ENCODE results near the gene MYH14. TPM values are rescaled to one million over a fixed set of nuclear protein-coding genes. Genes with fewer than 3 reads are reported as not detected.

Gene MYH14
- total and polyA plus RNA-seq, 2 of the 13 experiments (the other 11 are each of a cell fraction or from before 2014, with no cell fraction given), result 5.5 to 5.8 TPM

DNA sequence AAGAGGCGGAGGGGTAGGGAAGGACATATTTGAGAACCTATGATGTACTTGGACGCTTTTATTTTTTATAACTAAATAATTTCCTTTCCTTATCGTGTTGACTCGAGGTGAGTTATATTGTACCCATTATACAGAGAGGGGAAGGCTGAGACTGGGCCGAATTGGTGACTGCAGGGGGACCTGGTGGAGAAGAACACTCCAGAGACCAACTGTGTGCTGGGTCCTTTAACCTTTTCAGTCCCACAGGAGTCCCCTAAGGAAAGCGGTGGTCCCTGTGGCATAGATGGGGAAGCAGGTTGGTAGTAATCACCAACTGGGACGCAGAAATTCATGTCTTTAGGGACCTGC, 633 bp downstream of the MYH14 start:
- Histone ChIP-seq H3K36me3 (replicated peaks in 1 of 2; ENCODE audit: control insufficient read depth in 1 of 2, insufficient read depth in 2 of 2, low read length in 2 of 2) (no peaks in the 10 kb centered on the region), H2AFZ (ENCODE audit: low read length) (no peak overlapping the region), H3K4me2 (ENCODE audit: low read depth, low read length) (peak overlapping the region; percentile 76), H4K20me1 (ENCODE audit: insufficient read depth, low read length) (no peaks in the 10 kb centered on the region), H3K4me3 (replicated peaks in 1 of 3; ENCODE audit: insufficient read depth in 1 of 3, low read depth in 2 of 3, low read length in 3 of 3) (peak overlapping the region; percentile 48 to 73 (median 57); a peak in 5 of 6 replicates), H3K27me3 (ENCODE audit: control insufficient read depth in 1 of 2, insufficient read depth in 2 of 2, low read length in 2 of 2) (no peaks in the 10 kb centered on the region; a peak in 2 of 5 replicates), H3K27ac (ENCODE audit: extremely low read length, insufficient read depth, low read length) (no peak overlapping the region), H3K79me2 (ENCODE audit: insufficient read depth, low read length) (no peaks in the 10 kb centered on the region), H3K9ac (ENCODE audit: insufficient read depth, low read depth, low read length) (peak overlapping the region; percentile 72; the same call in 1 of the 2 replicates), H3K4me1 (ENCODE audit: insufficient read depth, low read length) (peaks cover 35% of the 10 kb centered on the region), H3K9me3 (ENCODE audit: low read length) (no peaks in the 10 kb centered on the region)
- 63% methylated on average over 7 of the region's 7 CpGs for WGBS (ENCODE audit: low lambda C conversion rate)
- ChIA-PET POLR2A (interaction anchor here (1.5 kb wide), 1 partner anchor 30 kb away, joined by 9 read pairs; no protein-coding TSS in a partner anchor), CTCF (ENCODE audit: low intra/inter-chr PET ratio, low total read pairs) (no interaction called here)
- TF ChIP-seq, protein P1, sequence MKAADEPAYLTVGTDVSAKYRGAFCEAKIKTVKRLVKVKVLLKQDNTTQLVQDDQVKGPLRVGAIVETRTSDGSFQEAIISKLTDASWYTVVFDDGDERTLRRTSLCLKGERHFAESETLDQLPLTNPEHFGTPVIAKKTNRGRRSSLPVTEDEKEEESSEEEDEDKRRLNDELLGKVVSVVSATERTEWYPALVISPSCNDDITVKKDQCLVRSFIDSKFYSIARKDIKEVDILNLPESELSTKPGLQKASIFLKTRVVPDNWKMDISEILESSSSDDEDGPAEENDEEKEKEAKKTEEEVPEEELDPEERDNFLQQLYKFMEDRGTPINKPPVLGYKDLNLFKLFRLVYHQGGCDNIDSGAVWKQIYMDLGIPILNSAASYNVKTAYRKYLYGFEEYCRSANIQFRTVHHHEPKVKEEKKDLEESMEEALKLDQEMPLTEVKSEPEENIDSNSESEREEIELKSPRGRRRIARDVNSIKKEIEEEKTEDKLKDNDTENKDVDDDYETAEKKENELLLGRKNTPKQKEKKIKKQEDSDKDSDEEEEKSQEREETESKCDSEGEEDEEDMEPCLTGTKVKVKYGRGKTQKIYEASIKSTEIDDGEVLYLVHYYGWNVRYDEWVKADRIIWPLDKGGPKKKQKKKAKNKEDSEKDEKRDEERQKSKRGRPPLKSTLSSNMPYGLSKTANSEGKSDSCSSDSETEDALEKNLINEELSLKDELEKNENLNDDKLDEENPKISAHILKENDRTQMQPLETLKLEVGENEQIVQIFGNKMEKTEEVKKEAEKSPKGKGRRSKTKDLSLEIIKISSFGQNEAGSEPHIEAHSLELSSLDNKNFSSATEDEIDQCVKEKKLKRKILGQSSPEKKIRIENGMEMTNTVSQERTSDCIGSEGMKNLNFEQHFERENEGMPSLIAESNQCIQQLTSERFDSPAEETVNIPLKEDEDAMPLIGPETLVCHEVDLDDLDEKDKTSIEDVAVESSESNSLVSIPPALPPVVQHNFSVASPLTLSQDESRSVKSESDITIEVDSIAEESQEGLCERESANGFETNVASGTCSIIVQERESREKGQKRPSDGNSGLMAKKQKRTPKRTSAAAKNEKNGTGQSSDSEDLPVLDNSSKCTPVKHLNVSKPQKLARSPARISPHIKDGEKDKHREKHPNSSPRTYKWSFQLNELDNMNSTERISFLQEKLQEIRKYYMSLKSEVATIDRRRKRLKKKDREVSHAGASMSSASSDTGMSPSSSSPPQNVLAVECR (CRISPR knock-in tag; IDR thresholded peaks at IDR 0.05; ENCODE audit: borderline replicate concordance), result 0 out of 2 replicates have a peak, but pooled peaks have one; percentile 4
- TF ChIP-seq ZNF737 (CRISPR knock-in tag; IDR thresholded peaks at IDR 0.05; ENCODE audit: borderline replicate concordance) (no peak), SMAD3 (CRISPR knock-in tag; IDR thresholded peaks at IDR 0.05) (no peak), ZNF75D (CRISPR knock-in tag; IDR thresholded peaks at IDR 0.05; ENCODE audit: borderline replicate concordance) (no peak), NFE2 (CRISPR knock-in tag; IDR thresholded peaks at IDR 0.05) (no peak), ZNF629 (CRISPR knock-in tag; conservative IDR thresholded peaks at IDR 0.05) (peak; percentile 79), ZFP36L2 (CRISPR knock-in tag; IDR thresholded peaks at IDR 0.05) (no peak), MBD4 (IDR thresholded peaks at IDR 0.05; ENCODE audit: borderline replicate concordance, low read length) (no peak), XRCC5 (optimal IDR thresholded peaks at IDR 0.05; ENCODE audit: low read length) (no peak), GATAD2A (CRISPR knock-in tag; IDR thresholded peaks at IDR 0.05) (no peak), MAFK (conservative IDR thresholded peaks at IDR 0.05 in 1 of 2, IDR thresholded peaks at IDR 0.05 in 1 of 2; ENCODE audit: low read length in 2 of 2) (no peak), ZNF883 (CRISPR knock-in tag; IDR thresholded peaks at IDR 0.05; ENCODE audit: not compliant biosample characterization) (no peak), SP4 (CRISPR knock-in tag; IDR thresholded peaks at IDR 0.05) (no peak)
- TF ChIP-seq, protein P2, sequence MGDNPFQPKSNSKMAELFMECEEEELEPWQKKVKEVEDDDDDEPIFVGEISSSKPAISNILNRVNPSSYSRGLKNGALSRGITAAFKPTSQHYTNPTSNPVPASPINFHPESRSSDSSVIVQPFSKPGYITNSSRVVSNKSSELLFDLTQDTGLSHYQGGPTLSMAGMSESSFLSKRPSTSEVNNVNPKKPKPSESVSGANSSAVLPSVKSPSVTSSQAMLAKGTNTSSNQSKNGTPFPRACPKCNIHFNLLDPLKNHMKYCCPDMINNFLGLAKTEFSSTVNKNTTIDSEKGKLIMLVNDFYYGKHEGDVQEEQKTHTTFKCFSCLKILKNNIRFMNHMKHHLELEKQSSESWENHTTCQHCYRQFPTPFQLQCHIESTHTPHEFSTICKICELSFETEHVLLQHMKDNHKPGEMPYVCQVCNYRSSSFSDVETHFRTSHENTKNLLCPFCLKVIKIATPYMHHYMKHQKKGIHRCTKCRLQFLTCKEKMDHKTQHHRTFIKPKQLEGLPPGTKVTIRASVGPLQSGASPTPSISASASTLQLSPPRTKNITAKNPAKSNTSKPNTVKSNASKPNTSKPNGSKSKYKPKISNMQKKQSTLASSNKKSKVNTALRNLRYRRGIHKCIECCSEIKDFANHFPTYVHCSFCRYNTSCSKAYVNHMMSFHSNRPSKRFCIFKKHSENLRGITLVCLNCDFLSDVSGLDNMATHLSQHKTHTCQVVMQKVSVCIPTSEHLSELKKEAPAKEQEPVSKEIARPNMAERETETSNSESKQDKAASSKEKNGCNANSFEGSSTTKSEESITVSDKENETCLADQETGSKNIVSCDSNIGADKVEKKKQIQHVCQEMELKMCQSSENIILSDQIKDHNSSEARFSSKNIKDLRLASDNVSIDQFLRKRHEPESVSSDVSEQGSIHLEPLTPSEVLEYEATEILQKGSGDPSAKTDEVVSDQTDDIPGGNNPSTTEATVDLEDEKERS (CRISPR knock-in tag; IDR thresholded peaks at IDR 0.05), result 0 out of 2 replicates have a peak, but pooled peaks have one; percentile 5
- TF ChIP-seq, protein P3, sequence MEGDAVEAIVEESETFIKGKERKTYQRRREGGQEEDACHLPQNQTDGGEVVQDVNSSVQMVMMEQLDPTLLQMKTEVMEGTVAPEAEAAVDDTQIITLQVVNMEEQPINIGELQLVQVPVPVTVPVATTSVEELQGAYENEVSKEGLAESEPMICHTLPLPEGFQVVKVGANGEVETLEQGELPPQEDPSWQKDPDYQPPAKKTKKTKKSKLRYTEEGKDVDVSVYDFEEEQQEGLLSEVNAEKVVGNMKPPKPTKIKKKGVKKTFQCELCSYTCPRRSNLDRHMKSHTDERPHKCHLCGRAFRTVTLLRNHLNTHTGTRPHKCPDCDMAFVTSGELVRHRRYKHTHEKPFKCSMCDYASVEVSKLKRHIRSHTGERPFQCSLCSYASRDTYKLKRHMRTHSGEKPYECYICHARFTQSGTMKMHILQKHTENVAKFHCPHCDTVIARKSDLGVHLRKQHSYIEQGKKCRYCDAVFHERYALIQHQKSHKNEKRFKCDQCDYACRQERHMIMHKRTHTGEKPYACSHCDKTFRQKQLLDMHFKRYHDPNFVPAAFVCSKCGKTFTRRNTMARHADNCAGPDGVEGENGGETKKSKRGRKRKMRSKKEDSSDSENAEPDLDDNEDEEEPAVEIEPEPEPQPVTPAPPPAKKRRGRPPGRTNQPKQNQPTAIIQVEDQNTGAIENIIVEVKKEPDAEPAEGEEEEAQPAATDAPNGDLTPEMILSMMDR (CRISPR knock-in tag; IDR thresholded peaks at IDR 0.05), result no peak
- ATAC-seq (no peak), FAIRE-seq (no peak), DNase-seq (ENCODE audit: low spot score) (no peak)
- intact Hi-C loops (cut with micrococcal nuclease; ENCODE audit: unreplicated experiment), result no loop called here
- TSS peak; percentile 86 for BruUV-seq (replicated peaks)
- in situ Hi-C loops (cut with HindIII; ENCODE audit: extremely low pct_ligation_motif_present, low pct_unique_long_range_greater_than_20kb), result no loop called here
